Calu3 (cell line): ENCODE measurements around the gene SLC8A3. TPM values are rescaled to one million over a fixed set of nuclear protein-coding genes. Genes with fewer than 3 reads are reported as not detected.

Source experiments
- BruUV-seq: library from RNA; stranded (reverse); fragments of 400-500 nt; replicated peaks from 2 replicates; lab custom pipeline; 2021; lab: Mats Ljungman, UMichigan
- CTCF ChIA-PET: fragments of 300-600 bp; sonication (Branson Sonifier 250); formaldehyde crosslinking; loops from one replicate; lab custom pipeline; 2022; ENCODE audit warnings: antibody characterized with exemption; lab: Charles Lee
- DNase-seq: peaks from one replicate; pipeline ENCODE4 v3.0.0; 2022
- H3K27ac Mint-ChIP-seq: one replicate; pipeline ENCODE4 v1.8.0; 2022; ENCODE audit warnings: mixed read lengths; ENCODE audit not compliant: unreplicated experiment
- H3K27me3 Mint-ChIP-seq: one replicate; pipeline ENCODE4 v1.8.0; 2022; ENCODE audit warnings: mixed read lengths; ENCODE audit not compliant: unreplicated experiment
- H3K36me3 Mint-ChIP-seq: one replicate; pipeline ENCODE4 v1.8.0; 2022; ENCODE audit warnings: mild to moderate bottlenecking, moderate library complexity, mixed read lengths; ENCODE audit not compliant: insufficient read depth, unreplicated experiment
- H3K4me1 Mint-ChIP-seq: one replicate; pipeline ENCODE4 v1.8.0; 2022; ENCODE audit warnings: mild to moderate bottlenecking, low read depth, mixed read lengths; ENCODE audit not compliant: unreplicated experiment
- H3K4me3 Mint-ChIP-seq: one replicate; pipeline ENCODE4 v1.8.0; 2022; ENCODE audit warnings: mild to moderate bottlenecking, low read depth, moderate library complexity, mixed read lengths; ENCODE audit not compliant: unreplicated experiment
- H3K9me3 Mint-ChIP-seq: one replicate; pipeline ENCODE4 v1.8.0; 2022; ENCODE audit warnings: low read depth, mixed read lengths; ENCODE audit not compliant: unreplicated experiment
- intact Hi-C: fragments of 100-400 bp; cut with micrococcal nuclease; formaldehyde crosslinking; loops from one replicate; pipeline ENCODE4 v1.10.0; 2022; ENCODE audit not compliant: unreplicated experiment
- total RNA-seq: library from RNA; stranded (reverse); gene quantifications from 2 replicates; pipeline ENCODE4 v1.2.3, GENCODE V29; 2022
- TF ChIP-seq, protein P1 (sequence below): fragments of 200-600 bp; IDR thresholded peaks from one replicate; pipeline ENCODE4 v1.8.0; 2022; ENCODE audit warnings: antibody characterized with exemption; ENCODE audit not compliant: unreplicated experiment

Gene SLC8A3
- total RNA-seq, 1 experiment from 2014 or later = not detected

DNA sequence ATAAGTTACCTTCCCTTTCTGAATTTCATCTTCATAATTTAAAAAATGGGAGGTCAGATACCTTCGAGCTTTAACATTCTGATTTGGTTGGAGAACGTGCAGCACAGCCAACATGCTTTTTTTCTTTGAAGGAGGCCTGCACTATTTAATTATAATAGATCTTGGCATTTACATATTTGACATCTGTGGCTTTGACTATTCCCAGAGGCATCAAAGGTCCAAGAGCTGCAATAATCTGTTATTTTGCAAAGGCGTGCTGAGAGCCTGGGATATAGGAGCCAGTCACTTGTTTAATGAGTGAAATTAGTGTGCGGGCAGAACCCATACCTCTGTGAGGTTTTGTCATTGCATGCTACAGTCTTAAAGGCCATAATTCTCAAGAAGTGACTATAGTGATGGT, 26.4 kb downstream of the SLC8A3 start:
- DNase-seq = no peak
- Mint-ChIP-seq H3K4me3 (no peak overlapping the region), H3K9me3 (no peaks in the 10 kb centered on the region), H3K27ac (no peak overlapping the region), H3K27me3 (peaks cover 66% of the 10 kb centered on the region), H3K36me3 (no peaks in the 10 kb centered on the region), H3K4me1 (no peaks in the 10 kb centered on the region)
- TF ChIP-seq, protein P1, sequence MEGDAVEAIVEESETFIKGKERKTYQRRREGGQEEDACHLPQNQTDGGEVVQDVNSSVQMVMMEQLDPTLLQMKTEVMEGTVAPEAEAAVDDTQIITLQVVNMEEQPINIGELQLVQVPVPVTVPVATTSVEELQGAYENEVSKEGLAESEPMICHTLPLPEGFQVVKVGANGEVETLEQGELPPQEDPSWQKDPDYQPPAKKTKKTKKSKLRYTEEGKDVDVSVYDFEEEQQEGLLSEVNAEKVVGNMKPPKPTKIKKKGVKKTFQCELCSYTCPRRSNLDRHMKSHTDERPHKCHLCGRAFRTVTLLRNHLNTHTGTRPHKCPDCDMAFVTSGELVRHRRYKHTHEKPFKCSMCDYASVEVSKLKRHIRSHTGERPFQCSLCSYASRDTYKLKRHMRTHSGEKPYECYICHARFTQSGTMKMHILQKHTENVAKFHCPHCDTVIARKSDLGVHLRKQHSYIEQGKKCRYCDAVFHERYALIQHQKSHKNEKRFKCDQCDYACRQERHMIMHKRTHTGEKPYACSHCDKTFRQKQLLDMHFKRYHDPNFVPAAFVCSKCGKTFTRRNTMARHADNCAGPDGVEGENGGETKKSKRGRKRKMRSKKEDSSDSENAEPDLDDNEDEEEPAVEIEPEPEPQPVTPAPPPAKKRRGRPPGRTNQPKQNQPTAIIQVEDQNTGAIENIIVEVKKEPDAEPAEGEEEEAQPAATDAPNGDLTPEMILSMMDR = no peak
- no TSS peak for BruUV-seq
- CTCF ChIA-PET = no interaction called here
- intact Hi-C loops = no loop called here

DNA sequence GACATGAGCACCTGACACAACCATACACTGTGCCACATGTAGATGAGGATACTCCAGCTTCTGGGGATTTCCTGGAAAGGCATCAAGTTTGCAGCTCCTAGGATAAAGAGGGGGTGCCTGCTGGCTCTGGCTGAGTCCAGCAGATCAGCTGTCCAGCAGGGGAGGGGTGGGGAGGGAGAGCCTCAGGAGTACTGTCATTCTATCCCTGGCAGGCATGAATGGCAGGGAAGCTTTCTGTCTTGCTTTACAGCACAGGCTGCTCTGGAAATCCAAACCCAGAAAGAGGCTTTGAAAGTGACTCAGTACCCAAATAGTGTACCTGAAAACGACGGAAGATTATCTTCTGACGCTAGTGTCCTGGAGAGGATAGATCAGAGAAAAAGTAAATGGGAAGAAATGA, 32.2 kb downstream of the SLC8A3 start:
- intact Hi-C loops = no loop called here

DNA sequence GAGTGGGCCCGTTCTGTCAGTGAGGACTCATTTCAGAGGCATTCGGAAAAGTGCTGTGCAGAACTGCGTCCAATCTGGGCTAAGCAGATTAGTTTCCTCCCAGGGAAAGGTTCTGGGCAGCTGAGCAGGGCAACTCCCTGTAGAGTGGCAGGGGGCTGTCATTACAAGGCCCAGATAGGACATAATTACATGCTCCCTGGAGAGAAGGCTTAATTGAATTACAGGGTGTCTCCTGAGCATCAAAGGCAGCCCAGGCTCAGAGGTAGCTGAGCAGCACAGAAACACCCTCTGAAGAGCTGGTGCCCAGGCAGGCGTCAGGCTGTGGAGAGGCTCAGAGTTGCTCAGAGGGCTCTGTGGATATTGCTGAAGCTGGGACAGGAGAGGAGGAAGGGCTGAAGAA, 36.0 kb downstream of the SLC8A3 start:
- intact Hi-C loops = no loop called here
- Mint-ChIP-seq H3K4me1 (no peaks in the 10 kb centered on the region), H3K4me3 (no peak overlapping the region), H3K27ac (no peak overlapping the region), H3K36me3 (no peaks in the 10 kb centered on the region), H3K27me3 (peaks cover 85% of the 10 kb centered on the region), H3K9me3 (no peaks in the 10 kb centered on the region)
- BruUV-seq = no TSS peak
- CTCF ChIA-PET = no interaction called here
- DNase-seq = no peak
- TF ChIP-seq, protein P1 = no peak

More for the DNA sequence above, 32.2 kb downstream of the SLC8A3 start:
- CTCF ChIA-PET = no interaction called here
- Mint-ChIP-seq H3K4me3 (no peak overlapping the region), H3K36me3 (no peaks in the 10 kb centered on the region), H3K4me1 (no peaks in the 10 kb centered on the region), H3K9me3 (no peaks in the 10 kb centered on the region), H3K27me3 (peaks cover 61% of the 10 kb centered on the region), H3K27ac (no peak overlapping the region)
- TF ChIP-seq, protein P1 = no peak
- DNase-seq = no peak
- no TSS peak for BruUV-seq

DNA sequence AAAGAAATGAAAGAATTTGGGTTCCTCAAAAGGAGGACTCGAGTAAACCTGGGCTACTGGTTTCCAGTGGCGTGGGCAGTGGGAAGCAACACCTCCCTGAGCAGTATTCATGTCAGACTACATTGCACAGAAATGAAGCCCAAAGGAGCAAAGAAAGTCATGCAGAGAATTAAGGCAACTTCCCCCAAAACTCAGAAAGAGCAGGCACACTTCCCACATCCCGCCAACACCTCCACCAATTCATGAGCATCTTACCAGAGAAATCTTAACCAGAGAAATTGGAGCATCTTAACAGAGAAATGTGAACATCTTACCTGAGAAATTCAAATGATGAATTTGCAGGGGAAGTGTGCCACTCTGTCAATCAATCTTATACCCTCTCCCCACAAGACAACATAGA, 36.7 kb downstream of the SLC8A3 start:
- Mint-ChIP-seq H3K27ac (no peak overlapping the region), H3K9me3 (no peaks in the 10 kb centered on the region), H3K4me3 (no peak overlapping the region), H3K36me3 (no peaks in the 10 kb centered on the region), H3K27me3 (peaks cover 85% of the 10 kb centered on the region), H3K4me1 (no peaks in the 10 kb centered on the region)
- TF ChIP-seq, protein P1 = no peak
- CTCF ChIA-PET = no interaction called here
- no TSS peak for BruUV-seq
- no peak for DNase-seq
- intact Hi-C loops = no loop called here
